Measurements from ENCODE around the gene GALNT6.

The GALNT6 gene

GRCh38 chr12:51432921-51433320 lies 41.7 kb upstream of the GALNT6 start:
- TF ChIP-seq REST (IDR thresholded peaks at IDR 0.05; ENCODE audit: insufficient read depth in 1 of 2, low read depth in 2 of 2, low read length in 2 of 2) (no peak), TAF1 (IDR thresholded peaks at IDR 0.05; ENCODE audit: borderline replicate concordance, insufficient read depth, low read length) (no peak), FOXP2 (optimal IDR thresholded peaks at IDR 0.05; ENCODE audit: borderline replicate concordance, extremely low read depth, extremely low read length, insufficient read depth) (no peak), SIN3A (IDR thresholded peaks at IDR 0.05; ENCODE audit: borderline replicate concordance, insufficient read depth, low read length) (no peak), POLR2AphosphoS5 (IDR thresholded peaks at IDR 0.05; ENCODE audit: low read depth, low read length) (no peak)

GRCh38 chr12:51430196-51430895 lies 39.1 kb upstream of the GALNT6 start:
- TF ChIP-seq SIN3A (IDR thresholded peaks at IDR 0.05; ENCODE audit: borderline replicate concordance, insufficient read depth, low read length) (no peak), TAF1 (IDR thresholded peaks at IDR 0.05; ENCODE audit: borderline replicate concordance, insufficient read depth, low read length) (no peak), POLR2AphosphoS5 (IDR thresholded peaks at IDR 0.05; ENCODE audit: low read depth, low read length) (no peak), REST (IDR thresholded peaks at IDR 0.05; ENCODE audit: insufficient read depth in 1 of 2, low read depth in 2 of 2, low read length in 2 of 2) (no peak), FOXP2 (optimal IDR thresholded peaks at IDR 0.05; ENCODE audit: borderline replicate concordance, extremely low read depth, extremely low read length, insufficient read depth) (no peak)

- TF ChIP-seq TAF1 (IDR thresholded peaks at IDR 0.05; ENCODE audit: borderline replicate concordance, insufficient read depth, low read length): no peak
- TF ChIP-seq REST (IDR thresholded peaks at IDR 0.05; ENCODE audit: insufficient read depth in 1 of 2, low read depth in 2 of 2, low read length in 2 of 2): no peak
- no peak for TF ChIP-seq FOXP2 (optimal IDR thresholded peaks at IDR 0.05; ENCODE audit: borderline replicate concordance, extremely low read depth, extremely low read length, insufficient read depth)
- TF ChIP-seq SIN3A (IDR thresholded peaks at IDR 0.05; ENCODE audit: borderline replicate concordance, insufficient read depth, low read length): no peak
- no peak for TF ChIP-seq POLR2AphosphoS5 (IDR thresholded peaks at IDR 0.05; ENCODE audit: low read depth, low read length)
Observed at GRCh38 chr12:51429700-51430099, 38.5 kb upstream of the GALNT6 start.

GRCh38 chr12:51428256-51428655 lies 37.0 kb upstream of the GALNT6 start:
- TF ChIP-seq FOXP2 (optimal IDR thresholded peaks at IDR 0.05; ENCODE audit: borderline replicate concordance, extremely low read depth, extremely low read length, insufficient read depth) (no peak), TAF1 (IDR thresholded peaks at IDR 0.05; ENCODE audit: borderline replicate concordance, insufficient read depth, low read length) (no peak), REST (IDR thresholded peaks at IDR 0.05; ENCODE audit: insufficient read depth in 1 of 2, low read depth in 2 of 2, low read length in 2 of 2) (no peak), POLR2AphosphoS5 (IDR thresholded peaks at IDR 0.05; ENCODE audit: low read depth, low read length) (no peak), SIN3A (IDR thresholded peaks at IDR 0.05; ENCODE audit: borderline replicate concordance, insufficient read depth, low read length) (no peak)
